HepG2 (cell line): ENCODE results near the gene IRAK2. TPM values are rescaled to one million over a fixed set of nuclear protein-coding genes. Genes with fewer than 3 reads are reported as not detected.

ENCODE experiments used
- ATAC-seq: fragments of 200-7000 bp; cut with Tn5 transposase; 3 replicates; pipeline ENCODE4 v1.9.1; 2020; ENCODE audit warnings: mild to moderate bottlenecking, moderate library complexity
- BruUV-seq: library from RNA; stranded (reverse); fragments of 400-500 nt; replicated peaks from 2 replicates; lab custom pipeline; 2021; lab: Mats Ljungman, UMichigan
- CTCF ChIA-PET: fragments of 300-600 bp; formaldehyde crosslinking; extraction: SDS; loops from one replicate; lab custom pipeline; 2021; ENCODE audit warnings: low total read pairs, inconsistent platforms, low intra/inter-chr PET ratio; lab: Yijun Ruan, JAX
- POLR2A ChIA-PET: fragments of 350-600 bp; sonication (Branson Sonifier 250); formaldehyde crosslinking; loops from one replicate; lab custom pipeline; 2020; ENCODE audit warnings: antibody characterized with exemption, inconsistent platforms; lab: Yijun Ruan, JAX
- DNase-seq: peaks from one replicate; pipeline ENCODE4 v3.0.0-alpha.2; 2015; ENCODE audit warnings: low spot score
- FAIRE-seq: peaks from 3 replicates; lab custom pipeline; 2011; peaks lifted over from hg19 to GRCh38; lab: Jason Lieb, UNC
- H2AFZ ChIP-seq: one replicate; pipeline ENCODE4 v1.6.1; 2011; ENCODE audit warnings: low read length, inconsistent platforms
- H3K27ac ChIP-seq: fragments of 300-600 bp; 3 replicates; pipeline ENCODE4 v1.8.0; 2011; ENCODE audit warnings: mixed run types, mild to moderate bottlenecking, mixed read lengths, low read length, inconsistent platforms; ENCODE audit not compliant: insufficient read depth; ENCODE audit errors: extremely low read length
- H3K27me3 ChIP-seq, 2 experiments: fragments of 200-600 bp in 1 of 2; 2 replicates in 1 of 2; 3 replicates in 1 of 2; pipeline versions ENCODE4 v1.6.0 to v1.8.0; 2011; ENCODE audit warnings: low read length in 2 of 2, mild to moderate bottlenecking in 2 of 2, moderate library complexity in 2 of 2, inconsistent platforms in 1 of 2; ENCODE audit not compliant: insufficient read depth in 2 of 2, control insufficient read depth in 1 of 2
- H3K36me3 ChIP-seq, 2 experiments: fragments of 200-600 bp in 1 of 2; replicated peaks in 1 of 2; 2 replicates in 1 of 2; 3 replicates in 1 of 2; pipeline versions ENCODE4 v1.5.1 to v1.8.0; 2011; ENCODE audit warnings: low read length in 2 of 2, inconsistent platforms in 1 of 2; ENCODE audit not compliant: insufficient read depth in 2 of 2, control insufficient read depth in 1 of 2
- H3K4me1 ChIP-seq: 2 replicates; pipeline ENCODE4 v1.5.1; 2012; ENCODE audit warnings: low read length, inconsistent platforms; ENCODE audit not compliant: insufficient read depth
- H3K4me2 ChIP-seq: 2 replicates; pipeline ENCODE4 v1.6.0; 2011; ENCODE audit warnings: low read depth, low read length, inconsistent platforms
- H3K4me3 ChIP-seq, 3 experiments: fragments of 200-600 bp in 1 of 3; sonication (generic), shearing (Covaris generic) in 1 of 3; replicated peaks in 1 of 3; 2 replicates each; pipeline ENCODE4 v1.5.1; 2011 to 2016; ENCODE audit warnings: low read length in 3 of 3, inconsistent platforms in 2 of 3, low read depth in 2 of 3, mild to moderate bottlenecking in 2 of 3, control low read depth in 1 of 3, mixed read lengths in 1 of 3; ENCODE audit not compliant: insufficient read depth in 1 of 3
- H3K79me2 ChIP-seq: one replicate; pipeline ENCODE4 v1.6.1; 2011; ENCODE audit warnings: low read length, inconsistent platforms; ENCODE audit not compliant: insufficient read depth
- H3K9ac ChIP-seq: 2 replicates; pipeline ENCODE4 v1.6.0; 2011; ENCODE audit warnings: mild to moderate bottlenecking, low read depth, low read length, inconsistent platforms; ENCODE audit not compliant: insufficient read depth
- H3K9me3 ChIP-seq: 2 replicates; pipeline ENCODE4 v1.5.1; 2012; ENCODE audit warnings: mild to moderate bottlenecking, low read length
- H4K20me1 ChIP-seq: 2 replicates; pipeline ENCODE4 v1.6.0; 2011; ENCODE audit warnings: inconsistent platforms, mild to moderate bottlenecking, low read length, moderate library complexity; ENCODE audit not compliant: insufficient read depth
- ATF7 ChIP-seq, 2 experiments: fragments of 450-650 bp in 1 of 2; sonication (generic) in 1 of 2; formaldehyde crosslinking in 1 of 2; IDR thresholded peaks; 2 replicates each; pipeline versions ENCODE4 v1.4.0 to v1.6.1; 2016 to 2020; ENCODE audit warnings: antibody characterized with exemption in 1 of 2, mild to moderate bottlenecking in 1 of 2, missing genetic modification reagents in 1 of 2
- ELF4 ChIP-seq: sonication (generic); formaldehyde crosslinking; IDR thresholded peaks from 2 replicates; pipeline ENCODE4 v1.5.0; 2020; ENCODE audit warnings: missing genetic modification reagents, mild to moderate bottlenecking, moderate library complexity, borderline replicate concordance
- IRX3 ChIP-seq: sonication (generic); formaldehyde crosslinking; IDR thresholded peaks from 2 replicates; pipeline ENCODE4 v1.8.1; 2023; ENCODE audit warnings: mild to moderate bottlenecking, low read depth, missing genetic modification reagents, borderline replicate concordance
- NFE2 ChIP-seq: sonication (generic); formaldehyde crosslinking; IDR thresholded peaks from 2 replicates; pipeline ENCODE4 v1.4.0; 2020; ENCODE audit warnings: missing genetic modification reagents
- PHF20 ChIP-seq: sonication (generic); formaldehyde crosslinking; IDR thresholded peaks from 2 replicates; pipeline ENCODE4 v1.5.0; 2020; ENCODE audit warnings: mild to moderate bottlenecking, missing genetic modification reagents
- PHF8 ChIP-seq: sonication (generic); formaldehyde crosslinking; IDR thresholded peaks from 2 replicates; pipeline ENCODE4 v1.5.0; 2020; ENCODE audit warnings: missing genetic modification reagents
- SYNCRIP ChIP-seq: fragments of 200-400 bp; formaldehyde crosslinking; IDR thresholded peaks from 2 replicates; pipeline ENCODE4 v1.6.1; 2018; ENCODE audit warnings: mild to moderate bottlenecking, low read depth, low read length; ENCODE audit not compliant: insufficient read depth
- ZFYVE20 ChIP-seq: sonication (generic); formaldehyde crosslinking; IDR thresholded peaks from 2 replicates; pipeline ENCODE4 v1.8.0; 2023; ENCODE audit warnings: low read depth, mild to moderate bottlenecking, moderate library complexity, missing genetic modification reagents, borderline replicate concordance
- ZNF772 ChIP-seq: sonication (generic); formaldehyde crosslinking; IDR thresholded peaks from 2 replicates; pipeline ENCODE4 v1.5.0; 2020; ENCODE audit warnings: mild to moderate bottlenecking, missing genetic modification reagents
- WGBS: methylation state at CpG from one replicate; pipeline ENCODE4 v1.1.6; 2017; ENCODE audit warnings: low lambda C conversion rate; 5-methylcytosine and 5-hydroxymethylcytosine counted together
- in situ Hi-C: cut with HindIII; loops from 2 replicates; pipeline ENCODE4 v1.10.0; 2017; ENCODE audit warnings: low pct_unique_long_range_greater_than_20kb; ENCODE audit not compliant: extremely low pct_ligation_motif_present
- intact Hi-C: fragments of 100-400 bp; cut with micrococcal nuclease; formaldehyde crosslinking; loops from one replicate; pipeline ENCODE4 v1.10.0; 2022; ENCODE audit not compliant: unreplicated experiment
- polyA plus RNA-seq, 8 experiments: library from polyadenylated mRNA; depleted of rRNA in 3 of 8; stranded (reverse) in 7 of 8; unstranded in 1 of 8; fragments of >200 nt; fragmentation: Illumina TruSeq in 4 of 8; extraction: Trizol in 4 of 8; gene quantifications; 2 replicates each; pipeline versions ENCODE4 v1.2.1 to v1.2.3, GENCODE V29; 2011 to 2016; ENCODE audit warnings: low read depth in 4 of 8, missing spikeins in 1 of 8, mixed read lengths in 1 of 8; ENCODE audit not compliant: insufficient read depth in 1 of 8
- total RNA-seq, 5 experiments: library from RNA; depleted of rRNA; stranded (reverse); fragments of >200 nt; fragmentation: Illumina TruSeq; extraction: Trizol; gene quantifications; 2 replicates each; pipeline ENCODE4 v1.2.3, GENCODE V29; 2016; ENCODE audit warnings: low read depth in 1 of 5
- TF ChIP-seq, protein P1 (sequence below): sonication (generic); formaldehyde crosslinking; IDR thresholded peaks from 2 replicates; pipeline ENCODE4 v1.4.0; 2020; ENCODE audit warnings: missing genetic modification reagents
- TF ChIP-seq, protein P2 (sequence below), 2 experiments: sonication (generic) in 1 of 2; formaldehyde crosslinking in 1 of 2; IDR thresholded peaks; 2 replicates each; pipeline versions ENCODE4 v1.4.0 to v1.6.1; 2018 to 2020; ENCODE audit warnings: missing genetic modification reagents in 2 of 2, borderline replicate concordance in 1 of 2, low read depth in 1 of 2, mild to moderate bottlenecking in 1 of 2, missing biosample characterization in 1 of 2
- TF ChIP-seq, protein P3 (sequence below): sonication (generic); formaldehyde crosslinking; IDR thresholded peaks from 2 replicates; pipeline ENCODE4 v1.8.0; 2022; ENCODE audit warnings: mild to moderate bottlenecking, missing genetic modification reagents, moderate library complexity

IRAK2 gene
- total and polyA plus RNA-seq, 2 of the 13 experiments (the other 11 are each of a cell fraction or from before 2014, with no cell fraction given) = 13.1 to 23.3 TPM

DNA sequence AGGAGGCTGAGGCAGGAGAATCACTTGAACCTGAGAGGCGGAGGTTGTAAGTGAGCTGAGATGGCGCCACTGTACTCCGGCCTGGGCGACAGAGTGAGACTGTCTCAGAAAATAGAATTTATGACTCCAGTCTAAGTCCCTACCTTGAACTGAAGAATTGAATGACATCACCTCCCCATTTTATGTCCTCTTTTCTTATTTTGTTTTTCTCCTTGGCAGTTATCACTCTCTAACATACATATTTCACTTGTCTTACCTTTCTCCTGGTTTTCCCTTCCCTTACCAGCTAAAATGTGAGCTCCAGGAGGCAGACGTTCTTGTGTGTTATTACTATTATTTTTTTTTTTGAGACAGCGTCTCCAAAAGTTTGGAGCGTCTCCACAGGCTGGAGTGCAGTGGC, 91.1 kb downstream of the IRAK2 start:
- Histone ChIP-seq H3K4me3 (no peak overlapping the region), H3K36me3 (peaks cover 30 to 66% of the 10 kb centered on the region in 2 experiments), H3K9ac (no peak overlapping the region), H3K4me1 (peaks cover 43% of the 10 kb centered on the region), H3K27me3 (no peaks in the 10 kb centered on the region), H3K27ac (no peak overlapping the region), H3K9me3 (no peaks in the 10 kb centered on the region), H2AFZ (no peak overlapping the region), H4K20me1 (peaks cover 24% of the 10 kb centered on the region), H3K4me2 (no peak overlapping the region), H3K79me2 (peaks cover 82% of the 10 kb centered on the region)
- BruUV-seq = no TSS peak
- DNase-seq (no peak), ATAC-seq (no peak), FAIRE-seq (no peak)
- intact Hi-C loops (no loop called here), in situ Hi-C loops (no loop called here)
- 95% methylated on average over 7 of the region's 7 CpGs for WGBS
- CTCF ChIA-PET = no interaction called here
- TF ChIP-seq PHF20 (CRISPR knock-in tag) (no peak), ATF7 (IDR thresholded peaks at IDR 0.05) (peak; percentile 32; the same call in 1 of the 2 replicates), ATF7 (CRISPR knock-in tag; IDR thresholded peaks at IDR 0.05) (no peak), ELF4 (CRISPR knock-in tag) (no peak)
- POLR2A ChIA-PET = interaction anchor here (0.5 to 0.6 kb wide), 2 partner anchors 20 to 354 kb away, joined by 3 to 5 read pairs; no protein-coding TSS in a partner anchor

DNA sequence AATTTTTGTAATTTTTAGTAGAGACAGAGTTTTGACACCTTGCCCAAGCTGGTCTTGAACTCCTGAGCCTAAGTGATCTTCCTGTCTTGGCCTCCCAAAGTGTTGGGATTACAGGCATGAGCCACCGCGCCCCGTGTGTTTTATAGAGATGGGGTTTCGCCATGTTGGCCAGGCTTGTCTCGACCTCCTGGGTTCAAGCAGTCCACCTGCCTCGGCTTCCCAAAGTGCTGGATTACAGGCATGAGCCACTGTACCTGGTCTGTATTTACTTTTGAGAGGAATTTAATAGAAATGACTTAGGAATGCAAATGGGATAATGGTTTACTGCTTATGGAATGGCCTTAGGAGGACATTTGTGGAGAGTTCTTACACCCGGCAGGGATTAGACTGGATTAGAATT, 94.3 kb downstream of the IRAK2 start:
- in situ Hi-C loops = no loop called here
- ATAC-seq = no peak
- intact Hi-C loops = no loop called here
- Histone ChIP-seq H2AFZ (no peak overlapping the region), H3K9me3 (no peaks in the 10 kb centered on the region), H3K79me2 (peaks cover 84% of the 10 kb centered on the region), H4K20me1 (peaks cover 19% of the 10 kb centered on the region; the same call in 1 of the 2 replicates), H3K4me1 (peaks cover 24% of the 10 kb centered on the region), H3K36me3 (peaks cover 27 to 71% of the 10 kb centered on the region in 2 experiments), H3K9ac (no peak overlapping the region), H3K27me3 (no peaks in the 10 kb centered on the region), H3K4me2 (no peak overlapping the region), H3K4me3 (no peak overlapping the region), H3K27ac (no peak overlapping the region)
- BruUV-seq = no TSS peak
- ChIA-PET CTCF (no interaction called here), POLR2A (interaction anchor here (1.5 kb wide), 1 partner anchor 11 kb away, joined by 3 read pairs; no protein-coding TSS in a partner anchor)
- no peak for FAIRE-seq
- no peak for DNase-seq
- 94% methylated on average over 7 of the region's 7 CpGs for WGBS
- TF ChIP-seq, protein P1, sequence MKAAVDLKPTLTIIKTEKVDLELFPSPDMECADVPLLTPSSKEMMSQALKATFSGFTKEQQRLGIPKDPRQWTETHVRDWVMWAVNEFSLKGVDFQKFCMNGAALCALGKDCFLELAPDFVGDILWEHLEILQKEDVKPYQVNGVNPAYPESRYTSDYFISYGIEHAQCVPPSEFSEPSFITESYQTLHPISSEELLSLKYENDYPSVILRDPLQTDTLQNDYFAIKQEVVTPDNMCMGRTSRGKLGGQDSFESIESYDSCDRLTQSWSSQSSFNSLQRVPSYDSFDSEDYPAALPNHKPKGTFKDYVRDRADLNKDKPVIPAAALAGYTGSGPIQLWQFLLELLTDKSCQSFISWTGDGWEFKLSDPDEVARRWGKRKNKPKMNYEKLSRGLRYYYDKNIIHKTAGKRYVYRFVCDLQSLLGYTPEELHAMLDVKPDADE (CRISPR knock-in tag) = no peak
- TF ChIP-seq ZNF772 (CRISPR knock-in tag) (no peak), PHF8 (CRISPR knock-in tag) (no peak), IRX3 (CRISPR knock-in tag) (no peak), NFE2 (CRISPR knock-in tag) (no peak), ZFYVE20 (CRISPR knock-in tag) (no peak), SYNCRIP (no peak)
- TF ChIP-seq, protein P2, sequence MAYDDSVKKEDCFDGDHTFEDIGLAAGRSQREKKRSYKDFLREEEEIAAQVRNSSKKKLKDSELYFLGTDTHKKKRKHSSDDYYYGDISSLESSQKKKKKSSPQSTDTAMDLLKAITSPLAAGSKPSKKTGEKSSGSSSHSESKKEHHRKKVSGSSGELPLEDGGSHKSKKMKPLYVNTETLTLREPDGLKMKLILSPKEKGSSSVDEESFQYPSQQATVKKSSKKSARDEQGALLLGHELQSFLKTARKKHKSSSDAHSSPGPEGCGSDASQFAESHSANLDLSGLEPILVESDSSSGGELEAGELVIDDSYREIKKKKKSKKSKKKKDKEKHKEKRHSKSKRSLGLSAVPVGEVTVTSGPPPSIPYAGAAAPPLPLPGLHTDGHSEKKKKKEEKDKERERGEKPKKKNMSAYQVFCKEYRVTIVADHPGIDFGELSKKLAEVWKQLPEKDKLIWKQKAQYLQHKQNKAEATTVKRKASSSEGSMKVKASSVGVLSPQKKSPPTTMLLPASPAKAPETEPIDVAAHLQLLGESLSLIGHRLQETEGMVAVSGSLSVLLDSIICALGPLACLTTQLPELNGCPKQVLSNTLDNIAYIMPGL (CRISPR knock-in tag; IDR thresholded peaks at IDR 0.05; ENCODE audit: borderline replicate concordance in 1 of 2, low read depth in 1 of 2) = no peak
- TF ChIP-seq, protein P3, sequence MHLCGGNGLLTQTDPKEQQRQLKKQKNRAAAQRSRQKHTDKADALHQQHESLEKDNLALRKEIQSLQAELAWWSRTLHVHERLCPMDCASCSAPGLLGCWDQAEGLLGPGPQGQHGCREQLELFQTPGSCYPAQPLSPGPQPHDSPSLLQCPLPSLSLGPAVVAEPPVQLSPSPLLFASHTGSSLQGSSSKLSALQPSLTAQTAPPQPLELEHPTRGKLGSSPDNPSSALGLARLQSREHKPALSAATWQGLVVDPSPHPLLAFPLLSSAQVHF (CRISPR knock-in tag) = no peak
